ENCODE results near the gene TOMT.

DNA sequence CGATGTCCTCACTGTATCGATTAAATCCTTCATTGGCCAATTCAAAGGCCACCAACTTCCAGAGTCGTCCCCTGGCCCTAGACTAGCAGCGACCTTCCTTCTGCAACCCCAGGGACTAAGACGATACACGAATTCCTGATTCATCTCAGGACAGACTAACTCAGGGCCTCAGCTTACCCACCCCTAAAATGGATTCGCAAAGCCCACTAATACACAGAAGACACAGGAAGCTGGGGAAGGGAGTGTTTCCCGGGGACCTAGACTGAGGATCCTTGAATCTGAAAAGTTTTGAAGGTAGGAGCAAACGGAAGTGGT is 3.1 kb upstream of the TOMT start:
- TF ChIP-seq, protein P1, sequence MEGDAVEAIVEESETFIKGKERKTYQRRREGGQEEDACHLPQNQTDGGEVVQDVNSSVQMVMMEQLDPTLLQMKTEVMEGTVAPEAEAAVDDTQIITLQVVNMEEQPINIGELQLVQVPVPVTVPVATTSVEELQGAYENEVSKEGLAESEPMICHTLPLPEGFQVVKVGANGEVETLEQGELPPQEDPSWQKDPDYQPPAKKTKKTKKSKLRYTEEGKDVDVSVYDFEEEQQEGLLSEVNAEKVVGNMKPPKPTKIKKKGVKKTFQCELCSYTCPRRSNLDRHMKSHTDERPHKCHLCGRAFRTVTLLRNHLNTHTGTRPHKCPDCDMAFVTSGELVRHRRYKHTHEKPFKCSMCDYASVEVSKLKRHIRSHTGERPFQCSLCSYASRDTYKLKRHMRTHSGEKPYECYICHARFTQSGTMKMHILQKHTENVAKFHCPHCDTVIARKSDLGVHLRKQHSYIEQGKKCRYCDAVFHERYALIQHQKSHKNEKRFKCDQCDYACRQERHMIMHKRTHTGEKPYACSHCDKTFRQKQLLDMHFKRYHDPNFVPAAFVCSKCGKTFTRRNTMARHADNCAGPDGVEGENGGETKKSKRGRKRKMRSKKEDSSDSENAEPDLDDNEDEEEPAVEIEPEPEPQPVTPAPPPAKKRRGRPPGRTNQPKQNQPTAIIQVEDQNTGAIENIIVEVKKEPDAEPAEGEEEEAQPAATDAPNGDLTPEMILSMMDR (IDR thresholded peaks at IDR 0.05): no peak
- no peak for TF ChIP-seq POLR2AphosphoS5 (IDR thresholded peaks at IDR 0.05)
- no peak for TF ChIP-seq POLR2A (IDR thresholded peaks at IDR 0.05)
